ENCODE measurements around the gene STAG2.
"Not testable (repeated sequence)": the region's sequence is repeated elsewhere in the genome, so short reads cannot be mapped to it uniquely, and the experiment has no call there.

Gene STAG2

GRCh38 chrX:123961268-123962005 is at the start of gene STAG2:
STAG2 (plus strand) TSS chrX:123961706; CDS start chrX:124022628, 60,922 bp downstream.
- Histone ChIP-seq H3K4me1 (ENCODE audit: insufficient read depth, low read length) (no peaks in the 10 kb centered on the region), H3K9ac (ENCODE audit: low read depth, low read length) (peak within 1 kb of the TSS; percentile 98), H3K36me3 (ENCODE audit: insufficient read depth, low read length) (no peaks in the 10 kb centered on the region), H3K9me3 (ENCODE audit: control insufficient read depth, insufficient read depth, low read length) (no peaks in the 10 kb centered on the region)

DNA sequence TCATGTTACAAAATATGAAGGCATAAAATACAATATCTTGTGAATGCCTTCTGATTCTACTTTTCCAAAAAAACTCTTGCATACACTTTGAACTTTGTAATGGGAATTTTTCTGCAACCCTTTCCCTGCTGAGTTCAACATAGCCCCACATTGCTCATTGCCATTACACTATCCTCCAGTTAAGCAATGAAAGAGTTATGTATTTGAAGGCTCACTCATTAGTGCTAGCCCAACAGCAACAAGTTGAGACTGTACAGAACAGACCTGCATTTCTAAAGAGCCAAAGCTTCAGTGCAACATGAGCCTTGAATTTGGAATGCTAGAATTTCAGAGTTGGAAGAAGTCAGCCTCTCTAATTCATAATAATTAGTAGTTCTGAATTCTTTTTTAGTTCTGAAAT is 44.4 kb upstream of the STAG2 start:
- no peaks in the 10 kb centered on the region for H3K4me1 ChIP-seq (ENCODE audit: insufficient read depth, low read length)
- H3K36me3 ChIP-seq (ENCODE audit: insufficient read depth, low read length): no peaks in the 10 kb centered on the region
- H3K9me3 ChIP-seq (ENCODE audit: control insufficient read depth, insufficient read depth, low read length): no peaks in the 10 kb centered on the region
- no peak overlapping the region for H3K9ac ChIP-seq (ENCODE audit: low read depth, low read length)

GRCh38 chrX:123918106-123918721 is 43.3 kb upstream of the STAG2 start:
- Histone ChIP-seq H3K4me1 (ENCODE audit: insufficient read depth, low read length) (no peaks in the 10 kb centered on the region), H3K9ac (ENCODE audit: low read depth, low read length) (no peak overlapping the region), H3K9me3 (ENCODE audit: control insufficient read depth, insufficient read depth, low read length) (no peaks in the 10 kb centered on the region), H3K36me3 (ENCODE audit: insufficient read depth, low read length) (no peaks in the 10 kb centered on the region)

DNA sequence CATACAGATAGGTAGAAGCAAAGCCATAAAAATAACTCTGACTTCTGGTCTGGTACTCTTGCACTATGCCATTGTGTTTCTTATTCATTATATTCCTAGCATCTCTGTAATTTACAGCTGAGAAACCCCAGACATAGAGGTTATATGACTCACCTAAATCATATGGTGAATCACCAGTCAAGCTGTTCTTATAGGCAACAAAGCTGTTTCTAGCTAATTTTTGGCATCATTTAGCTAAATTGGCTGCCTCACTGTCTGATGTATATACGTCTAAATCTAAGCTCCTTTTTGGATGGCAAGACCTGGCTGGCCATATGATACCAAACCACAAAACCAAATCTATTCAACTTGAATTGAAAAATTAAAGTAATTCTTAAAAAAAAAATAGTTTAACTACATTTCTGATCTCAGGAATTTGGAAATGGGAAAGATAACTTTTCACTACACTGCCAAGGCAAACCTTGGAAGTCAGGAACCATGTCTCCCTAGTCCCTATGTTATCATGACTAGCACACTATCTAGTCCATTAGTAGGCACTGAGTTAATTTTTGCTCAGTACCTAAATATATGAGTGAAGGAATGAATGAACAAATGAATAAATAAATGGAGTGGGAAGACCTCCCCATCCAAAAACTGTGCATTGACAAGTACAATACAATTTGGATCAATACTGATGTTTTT is 41.3 kb upstream of the STAG2 start:
- Histone ChIP-seq H3K9me3 (ENCODE audit: control insufficient read depth, insufficient read depth, low read length) (no peaks in the 10 kb centered on the region), H3K36me3 (ENCODE audit: insufficient read depth, low read length) (no peaks in the 10 kb centered on the region), H3K9ac (ENCODE audit: low read depth, low read length) (no peak overlapping the region), H3K4me1 (ENCODE audit: insufficient read depth, low read length) (peaks cover 3% of the 10 kb centered on the region; the same call in 1 of the 2 replicates)

DNA sequence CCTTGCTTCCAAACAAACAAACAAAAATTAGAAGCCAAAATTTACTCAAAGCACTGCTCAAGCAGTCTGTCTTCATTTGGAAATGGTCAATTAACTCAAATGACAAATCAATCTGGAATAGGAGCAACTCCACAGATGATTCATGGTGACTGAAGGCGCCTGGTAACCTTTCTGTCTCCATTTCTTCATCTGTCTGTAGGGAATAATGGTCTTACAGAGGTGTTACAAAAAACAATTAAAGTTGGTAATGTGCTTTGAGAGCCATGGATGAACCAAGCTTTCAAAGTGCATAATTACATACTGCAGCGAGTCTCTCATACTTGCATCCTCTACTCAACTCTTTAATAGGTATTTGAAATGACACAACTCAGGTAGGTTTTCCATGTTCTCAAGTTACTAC is 38.3 kb upstream of the STAG2 start:
- Histone ChIP-seq H3K9me3 (ENCODE audit: control insufficient read depth, insufficient read depth, low read length) (no peaks in the 10 kb centered on the region), H3K4me1 (ENCODE audit: insufficient read depth, low read length) (peaks cover 3% of the 10 kb centered on the region; the same call in 1 of the 2 replicates), H3K36me3 (ENCODE audit: insufficient read depth, low read length) (no peaks in the 10 kb centered on the region), H3K9ac (ENCODE audit: low read depth, low read length) (no peak overlapping the region)

DNA sequence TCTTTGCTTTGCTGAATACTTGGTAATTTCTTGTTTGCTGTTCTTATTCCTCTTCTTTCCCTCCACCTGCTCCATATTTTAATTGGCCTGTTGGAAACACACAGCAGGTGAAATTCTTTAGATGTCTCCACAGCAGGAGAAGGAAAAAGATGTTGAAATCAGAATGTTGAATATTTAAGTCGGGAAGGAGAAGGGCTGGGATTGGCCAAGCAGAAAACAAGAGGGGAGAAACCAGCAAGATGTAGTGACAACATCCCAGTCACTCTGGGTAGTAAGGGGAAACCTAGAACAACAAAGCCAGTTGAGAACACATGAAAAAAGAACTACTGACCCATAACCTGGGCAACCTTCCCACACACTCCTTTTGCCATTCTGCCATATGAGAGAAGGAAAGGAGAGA is 37.3 kb upstream of the STAG2 start:
- Histone ChIP-seq H3K9ac (ENCODE audit: low read depth, low read length) (no peak overlapping the region), H3K36me3 (ENCODE audit: insufficient read depth, low read length) (no peaks in the 10 kb centered on the region), H3K9me3 (ENCODE audit: control insufficient read depth, insufficient read depth, low read length) (no peaks in the 10 kb centered on the region), H3K4me1 (ENCODE audit: insufficient read depth, low read length) (peaks cover 3% of the 10 kb centered on the region; the same call in 1 of the 2 replicates)

DNA sequence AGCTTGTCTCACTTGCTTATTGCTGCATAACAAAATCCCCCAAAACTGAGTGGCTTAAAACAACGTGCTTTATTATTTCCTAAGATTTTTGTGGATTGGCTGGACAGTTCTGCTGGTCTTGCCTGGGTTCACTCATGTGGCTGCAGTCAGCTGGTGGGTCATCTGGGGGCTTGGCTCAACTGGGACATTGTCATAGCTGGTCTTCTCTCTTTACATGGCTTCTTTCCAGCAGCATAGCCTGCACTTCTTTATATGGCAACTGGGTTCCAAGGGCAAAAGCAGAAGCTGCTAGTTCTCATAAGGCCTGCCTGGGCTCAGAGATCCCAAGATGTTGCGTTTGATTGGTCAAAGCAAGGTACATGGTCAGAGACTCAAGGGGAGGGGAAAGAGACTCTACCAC is 33.7 kb upstream of the STAG2 start:
- peaks cover 3% of the 10 kb centered on the region; the same call in 1 of the 2 replicates for H3K4me1 ChIP-seq (ENCODE audit: insufficient read depth, low read length)
- H3K9ac ChIP-seq (ENCODE audit: low read depth, low read length): no peak overlapping the region
- no peaks in the 10 kb centered on the region for H3K36me3 ChIP-seq (ENCODE audit: insufficient read depth, low read length)
- 0 out of 2 replicates have a peak, but pooled peaks cover 2% of the 10 kb centered on the region for H3K9me3 ChIP-seq (ENCODE audit: control insufficient read depth, insufficient read depth, low read length)

DNA sequence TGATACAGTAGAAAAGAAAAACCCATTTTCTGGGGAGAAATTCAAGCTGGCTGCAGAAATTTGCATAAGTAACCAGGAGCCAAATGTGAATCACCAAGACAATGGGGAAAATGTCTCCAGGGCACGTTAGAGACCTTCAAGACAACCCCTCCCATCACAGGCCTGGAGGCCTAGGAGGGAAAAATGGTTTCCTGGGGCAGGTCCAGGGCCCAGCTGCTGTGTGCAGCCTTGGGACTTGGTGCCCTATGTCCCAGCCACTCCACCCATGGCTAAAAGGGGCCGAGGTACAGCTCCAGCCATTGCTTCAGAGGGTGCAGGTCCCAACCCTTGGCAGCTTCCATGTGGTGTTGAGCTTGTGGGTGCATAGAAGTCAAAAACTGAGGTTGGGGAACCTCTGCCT is 29.5 kb upstream of the STAG2 start:
- H3K36me3 ChIP-seq (ENCODE audit: insufficient read depth, low read length); H3K9ac ChIP-seq (ENCODE audit: low read depth, low read length); H3K4me1 ChIP-seq (ENCODE audit: insufficient read depth, low read length); H3K9me3 ChIP-seq (ENCODE audit: control insufficient read depth, insufficient read depth, low read length): not testable (repeated sequence)

DNA sequence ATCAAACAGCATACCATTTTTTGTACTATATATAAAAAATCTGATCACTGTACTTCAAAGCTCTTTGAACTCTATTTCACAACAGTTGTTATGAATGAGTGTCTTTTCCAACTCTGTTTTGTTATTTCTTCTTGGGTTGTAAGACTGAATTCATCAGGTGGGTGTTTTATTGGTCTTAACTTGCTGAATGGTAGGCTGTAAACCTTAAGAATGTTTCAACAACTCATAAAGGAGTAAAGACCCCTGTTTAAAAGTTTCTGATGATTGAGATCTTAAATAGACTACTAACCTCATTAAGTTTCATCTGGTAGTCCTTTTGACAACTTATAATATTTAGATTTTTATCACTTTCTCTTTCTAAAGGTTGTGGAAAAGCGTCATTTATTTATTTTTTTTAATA is 18.4 kb upstream of the STAG2 start:
- peaks cover 4% of the 10 kb centered on the region; the same call in 1 of the 2 replicates for H3K4me1 ChIP-seq (ENCODE audit: insufficient read depth, low read length)
- no peaks in the 10 kb centered on the region for H3K9me3 ChIP-seq (ENCODE audit: control insufficient read depth, insufficient read depth, low read length)
- no peaks in the 10 kb centered on the region for H3K36me3 ChIP-seq (ENCODE audit: insufficient read depth, low read length)
- no peak overlapping the region for H3K9ac ChIP-seq (ENCODE audit: low read depth, low read length)

- Histone ChIP-seq H3K9me3 (ENCODE audit: control insufficient read depth, insufficient read depth, low read length) (no peaks in the 10 kb centered on the region), H3K9ac (ENCODE audit: low read depth, low read length) (no peak overlapping the region), H3K36me3 (ENCODE audit: insufficient read depth, low read length) (no peaks in the 10 kb centered on the region), H3K4me1 (ENCODE audit: insufficient read depth, low read length) (peaks cover 4% of the 10 kb centered on the region; the same call in 1 of the 2 replicates)
These were observed 18.0 kb upstream of the STAG2 start for GRCh38 chrX:123943488-123943887.

DNA sequence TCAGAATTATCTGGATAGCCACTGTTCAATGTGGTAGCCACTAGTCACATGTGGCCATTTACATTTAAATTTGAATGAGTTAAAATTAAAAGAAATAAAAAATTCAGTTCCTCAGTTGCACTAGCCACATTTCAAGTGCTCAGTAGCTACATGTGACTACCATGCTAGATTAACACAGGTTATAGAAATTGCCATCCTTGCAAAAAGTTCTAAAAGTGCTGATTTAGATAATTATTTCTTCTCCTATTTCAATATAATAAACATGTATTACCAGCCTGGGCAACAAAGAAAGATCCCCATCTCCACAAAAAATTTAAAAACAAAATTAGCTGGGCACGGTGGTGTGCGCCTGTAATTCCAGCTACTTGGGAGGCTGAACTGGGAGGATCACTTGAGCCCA is 11.7 kb upstream of the STAG2 start:
- Histone ChIP-seq H3K4me1 (ENCODE audit: insufficient read depth, low read length) (no peaks in the 10 kb centered on the region), H3K9me3 (ENCODE audit: control insufficient read depth, insufficient read depth, low read length) (no peaks in the 10 kb centered on the region), H3K9ac (ENCODE audit: low read depth, low read length) (no peak overlapping the region), H3K36me3 (ENCODE audit: insufficient read depth, low read length) (no peaks in the 10 kb centered on the region)

DNA sequence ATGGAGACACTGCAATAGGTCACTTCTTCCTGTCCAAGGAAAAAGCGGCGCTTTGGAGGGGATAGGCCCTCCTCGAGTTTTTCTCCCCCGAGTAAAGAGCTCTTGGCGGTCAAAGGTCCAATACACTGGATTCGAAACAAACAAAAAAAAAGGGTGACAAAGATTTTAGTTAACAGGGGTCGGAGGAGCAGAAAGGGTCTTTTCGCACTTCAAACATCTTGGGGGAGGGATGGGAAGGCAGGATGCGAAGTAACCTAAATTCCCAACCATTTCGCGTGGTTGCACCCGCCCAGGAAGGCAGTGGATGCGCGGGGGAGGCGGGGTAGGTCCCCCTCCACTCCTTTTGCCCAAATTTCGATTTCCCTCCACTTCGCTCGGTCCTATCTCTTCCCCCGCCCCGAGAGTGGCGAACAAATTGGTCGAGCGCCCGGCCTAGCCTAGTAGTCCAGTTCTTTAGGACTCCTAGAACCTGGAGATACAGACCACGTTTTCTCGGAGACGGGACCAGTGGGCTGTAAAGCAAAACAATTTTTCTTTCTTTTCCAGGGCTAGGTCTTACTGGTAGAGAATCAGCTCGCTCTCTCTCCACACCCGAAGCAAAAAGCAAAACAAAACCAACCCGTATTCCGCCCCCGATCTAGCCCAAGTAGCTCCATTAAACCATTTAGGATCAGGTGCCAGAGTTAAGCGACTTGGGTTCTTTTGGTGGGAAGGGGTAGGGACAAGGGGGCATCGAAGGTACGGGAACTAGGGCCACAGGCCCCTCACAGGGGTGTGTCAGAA is 2.0 kb upstream of the STAG2 start:
- Histone ChIP-seq H3K36me3 (ENCODE audit: insufficient read depth, low read length) (no peaks in the 10 kb centered on the region), H3K4me1 (ENCODE audit: insufficient read depth, low read length) (no peaks in the 10 kb centered on the region), H3K9me3 (ENCODE audit: control insufficient read depth, insufficient read depth, low read length) (no peaks in the 10 kb centered on the region), H3K9ac (ENCODE audit: low read depth, low read length) (peak overlapping the region; percentile 91)

DNA sequence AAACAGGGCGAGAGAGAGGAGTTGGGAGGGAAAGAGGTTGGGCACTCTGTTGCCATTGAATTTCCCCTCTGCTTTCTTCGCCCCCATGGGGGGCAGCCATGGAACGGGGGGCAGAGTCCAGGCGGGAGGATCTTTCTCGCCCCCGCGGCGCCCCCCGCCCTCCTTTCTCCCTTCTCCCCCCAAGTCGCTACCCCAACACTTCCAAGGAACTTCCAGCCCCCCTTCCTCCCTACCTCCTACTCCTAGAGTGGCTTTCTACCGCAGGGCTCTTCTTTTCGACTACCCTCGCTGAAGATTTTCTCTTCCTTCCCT is 594 bp upstream of the STAG2 start:
- Histone ChIP-seq H3K4me1 (ENCODE audit: insufficient read depth, low read length) (no peaks in the 10 kb centered on the region), H3K36me3 (ENCODE audit: insufficient read depth, low read length) (no peaks in the 10 kb centered on the region), H3K9me3 (ENCODE audit: control insufficient read depth, insufficient read depth, low read length) (no peaks in the 10 kb centered on the region), H3K9ac (ENCODE audit: low read depth, low read length) (peak overlapping the region; percentile 98)

DNA sequence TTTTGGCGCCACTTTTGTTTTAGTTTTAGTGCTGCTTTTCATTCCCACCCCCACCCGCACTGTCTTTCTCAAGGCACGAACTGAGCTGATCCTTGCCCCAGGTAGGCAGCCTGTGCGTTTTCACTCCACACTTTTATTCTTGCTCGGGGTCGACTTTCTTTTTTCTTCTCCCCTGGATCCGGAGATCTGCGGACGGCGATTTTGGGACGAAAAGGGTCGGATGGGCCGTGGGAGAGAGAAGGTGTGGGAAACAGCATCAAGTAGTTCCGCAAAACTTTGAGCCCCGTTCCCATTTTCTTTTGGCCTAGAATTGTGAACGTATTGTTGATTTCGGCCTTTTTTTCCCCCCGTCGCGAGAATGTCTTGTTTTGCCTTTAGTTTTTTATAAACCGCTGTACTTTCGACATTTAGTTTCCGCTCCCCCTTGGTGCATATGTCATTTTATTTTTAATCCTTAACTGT is 531 bp downstream of the STAG2 start:
- Histone ChIP-seq H3K9me3 (ENCODE audit: control insufficient read depth, insufficient read depth, low read length) (no peaks in the 10 kb centered on the region), H3K36me3 (ENCODE audit: insufficient read depth, low read length) (no peaks in the 10 kb centered on the region), H3K4me1 (ENCODE audit: insufficient read depth, low read length) (no peaks in the 10 kb centered on the region), H3K9ac (ENCODE audit: low read depth, low read length) (peak overlapping the region; percentile 78)
